ENCODE measurements around the gene AKR1B1. TPM values are rescaled to one million over a fixed set of nuclear protein-coding genes. Genes with fewer than 3 reads are reported as not detected.

The AKR1B1 gene
- total and polyA plus RNA-seq, 2 of the 13 experiments (the other 11 are each of a cell fraction or from before 2014, with no cell fraction given) = 89.9 to 133 TPM

DNA sequence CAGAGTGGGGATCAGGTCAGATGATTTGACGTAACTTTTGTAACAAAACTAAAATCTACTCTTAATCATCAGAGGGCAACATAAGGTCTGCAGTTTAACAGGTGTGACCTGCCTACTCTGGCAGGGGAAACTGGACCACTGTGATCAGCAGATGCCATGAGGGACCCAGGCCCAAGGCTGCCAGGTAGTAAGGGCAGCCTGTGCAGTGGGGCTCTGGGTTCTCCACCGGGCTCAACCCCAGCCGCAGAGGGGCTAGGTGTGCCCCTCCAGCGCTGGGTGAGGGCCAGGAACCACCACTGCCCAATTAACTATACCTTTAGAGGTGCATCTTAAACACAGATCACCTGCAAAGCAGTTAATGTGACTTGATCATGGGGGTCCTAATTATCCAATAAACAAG is 17.6 kb downstream of the AKR1B1 start:
- Histone ChIP-seq H3K4me1 (ENCODE audit: insufficient read depth, low read length) (no peaks in the 10 kb centered on the region), H3K9me3 (ENCODE audit: low read length) (no peaks in the 10 kb centered on the region), H3K4me2 (ENCODE audit: low read depth, low read length) (no peak overlapping the region), H3K27ac (ENCODE audit: extremely low read length, insufficient read depth, low read length) (no peak overlapping the region), H4K20me1 (ENCODE audit: insufficient read depth, low read length) (no peaks in the 10 kb centered on the region), H3K79me2 (ENCODE audit: insufficient read depth, low read length) (no peaks in the 10 kb centered on the region), H3K4me3 (replicated peaks in 1 of 3; ENCODE audit: insufficient read depth in 1 of 3, low read depth in 2 of 3, low read length in 3 of 3) (no peak overlapping the region), H3K27me3 (ENCODE audit: control insufficient read depth in 1 of 2, insufficient read depth in 2 of 2, low read length in 2 of 2) (no peaks in the 10 kb centered on the region), H2AFZ (ENCODE audit: low read length) (no peak overlapping the region), H3K36me3 (replicated peaks in 1 of 2; ENCODE audit: control insufficient read depth in 1 of 2, insufficient read depth in 2 of 2, low read length in 2 of 2) (peaks cover 15 to 44% of the 10 kb centered on the region in 2 experiments), H3K9ac (ENCODE audit: insufficient read depth, low read depth, low read length) (no peak overlapping the region)
- CTCF ChIA-PET (ENCODE audit: low intra/inter-chr PET ratio, low total read pairs) = no interaction called here
- POLR2A ChIA-PET = no interaction called here
- in situ Hi-C loops (cut with HindIII; ENCODE audit: extremely low pct_ligation_motif_present, low pct_unique_long_range_greater_than_20kb) = no loop called here
- 91% methylated on average over 4 of the region's 4 CpGs for WGBS (ENCODE audit: low lambda C conversion rate)
- no peak for DNase-seq (ENCODE audit: low spot score)
- BruUV-seq (replicated peaks) = no TSS peak
- FAIRE-seq = no peak
- intact Hi-C loops (cut with micrococcal nuclease; ENCODE audit: unreplicated experiment) = no loop called here
- TF ChIP-seq ZFYVE20 (CRISPR knock-in tag; IDR thresholded peaks at IDR 0.05; ENCODE audit: borderline replicate concordance, low read depth) = no peak
- TF ChIP-seq, protein P1, sequence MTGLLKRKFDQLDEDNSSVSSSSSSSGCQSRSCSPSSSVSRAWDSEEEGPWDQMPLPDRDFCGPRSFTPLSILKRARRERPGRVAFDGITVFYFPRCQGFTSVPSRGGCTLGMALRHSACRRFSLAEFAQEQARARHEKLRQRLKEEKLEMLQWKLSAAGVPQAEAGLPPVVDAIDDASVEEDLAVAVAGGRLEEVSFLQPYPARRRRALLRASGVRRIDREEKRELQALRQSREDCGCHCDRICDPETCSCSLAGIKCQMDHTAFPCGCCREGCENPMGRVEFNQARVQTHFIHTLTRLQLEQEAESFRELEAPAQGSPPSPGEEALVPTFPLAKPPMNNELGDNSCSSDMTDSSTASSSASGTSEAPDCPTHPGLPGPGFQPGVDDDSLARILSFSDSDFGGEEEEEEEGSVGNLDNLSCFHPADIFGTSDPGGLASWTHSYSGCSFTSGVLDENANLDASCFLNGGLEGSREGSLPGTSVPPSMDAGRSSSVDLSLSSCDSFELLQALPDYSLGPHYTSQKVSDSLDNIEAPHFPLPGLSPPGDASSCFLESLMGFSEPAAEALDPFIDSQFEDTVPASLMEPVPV (CRISPR knock-in tag; IDR thresholded peaks at IDR 0.05) = no peak
- TF ChIP-seq, protein P2, sequence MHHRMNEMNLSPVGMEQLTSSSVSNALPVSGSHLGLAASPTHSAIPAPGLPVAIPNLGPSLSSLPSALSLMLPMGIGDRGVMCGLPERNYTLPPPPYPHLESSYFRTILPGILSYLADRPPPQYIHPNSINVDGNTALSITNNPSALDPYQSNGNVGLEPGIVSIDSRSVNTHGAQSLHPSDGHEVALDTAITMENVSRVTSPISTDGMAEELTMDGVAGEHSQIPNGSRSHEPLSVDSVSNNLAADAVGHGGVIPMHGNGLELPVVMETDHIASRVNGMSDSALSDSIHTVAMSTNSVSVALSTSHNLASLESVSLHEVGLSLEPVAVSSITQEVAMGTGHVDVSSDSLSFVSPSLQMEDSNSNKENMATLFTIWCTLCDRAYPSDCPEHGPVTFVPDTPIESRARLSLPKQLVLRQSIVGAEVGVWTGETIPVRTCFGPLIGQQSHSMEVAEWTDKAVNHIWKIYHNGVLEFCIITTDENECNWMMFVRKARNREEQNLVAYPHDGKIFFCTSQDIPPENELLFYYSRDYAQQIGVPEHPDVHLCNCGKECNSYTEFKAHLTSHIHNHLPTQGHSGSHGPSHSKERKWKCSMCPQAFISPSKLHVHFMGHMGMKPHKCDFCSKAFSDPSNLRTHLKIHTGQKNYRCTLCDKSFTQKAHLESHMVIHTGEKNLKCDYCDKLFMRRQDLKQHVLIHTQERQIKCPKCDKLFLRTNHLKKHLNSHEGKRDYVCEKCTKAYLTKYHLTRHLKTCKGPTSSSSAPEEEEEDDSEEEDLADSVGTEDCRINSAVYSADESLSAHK (CRISPR knock-in tag; IDR thresholded peaks at IDR 0.05; ENCODE audit: borderline replicate concordance) = no peak
- no peak for TF ChIP-seq ZNF788 (CRISPR knock-in tag; IDR thresholded peaks at IDR 0.05; ENCODE audit: borderline replicate concordance)
- TF ChIP-seq GABPB1 (CRISPR knock-in tag; IDR thresholded peaks at IDR 0.05) = no peak
- no peak for TF ChIP-seq MYC (CRISPR knock-in tag; IDR thresholded peaks at IDR 0.05; ENCODE audit: borderline replicate concordance)
- no peak for TF ChIP-seq ZSCAN22 (CRISPR knock-in tag; IDR thresholded peaks at IDR 0.05)
- TF ChIP-seq, protein P3, sequence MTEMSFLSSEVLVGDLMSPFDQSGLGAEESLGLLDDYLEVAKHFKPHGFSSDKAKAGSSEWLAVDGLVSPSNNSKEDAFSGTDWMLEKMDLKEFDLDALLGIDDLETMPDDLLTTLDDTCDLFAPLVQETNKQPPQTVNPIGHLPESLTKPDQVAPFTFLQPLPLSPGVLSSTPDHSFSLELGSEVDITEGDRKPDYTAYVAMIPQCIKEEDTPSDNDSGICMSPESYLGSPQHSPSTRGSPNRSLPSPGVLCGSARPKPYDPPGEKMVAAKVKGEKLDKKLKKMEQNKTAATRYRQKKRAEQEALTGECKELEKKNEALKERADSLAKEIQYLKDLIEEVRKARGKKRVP (CRISPR knock-in tag; IDR thresholded peaks at IDR 0.05) = no peak
- no peak for TF ChIP-seq NFYC (CRISPR knock-in tag; IDR thresholded peaks at IDR 0.05)
- no peak for TF ChIP-seq PLRG1 (conservative IDR thresholded peaks at IDR 0.05)
- TF ChIP-seq CBFB (CRISPR knock-in tag; IDR thresholded peaks at IDR 0.05) = no peak
- TF ChIP-seq, protein P4, sequence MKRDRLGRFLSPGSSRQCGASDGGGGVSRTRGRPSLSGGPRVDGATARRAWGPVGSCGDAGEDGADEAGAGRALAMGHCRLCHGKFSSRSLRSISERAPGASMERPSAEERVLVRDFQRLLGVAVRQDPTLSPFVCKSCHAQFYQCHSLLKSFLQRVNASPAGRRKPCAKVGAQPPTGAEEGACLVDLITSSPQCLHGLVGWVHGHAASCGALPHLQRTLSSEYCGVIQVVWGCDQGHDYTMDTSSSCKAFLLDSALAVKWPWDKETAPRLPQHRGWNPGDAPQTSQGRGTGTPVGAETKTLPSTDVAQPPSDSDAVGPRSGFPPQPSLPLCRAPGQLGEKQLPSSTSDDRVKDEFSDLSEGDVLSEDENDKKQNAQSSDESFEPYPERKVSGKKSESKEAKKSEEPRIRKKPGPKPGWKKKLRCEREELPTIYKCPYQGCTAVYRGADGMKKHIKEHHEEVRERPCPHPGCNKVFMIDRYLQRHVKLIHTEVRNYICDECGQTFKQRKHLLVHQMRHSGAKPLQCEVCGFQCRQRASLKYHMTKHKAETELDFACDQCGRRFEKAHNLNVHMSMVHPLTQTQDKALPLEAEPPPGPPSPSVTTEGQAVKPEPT (CRISPR knock-in tag; IDR thresholded peaks at IDR 0.05; ENCODE audit: low read depth) = no peak
- no peak for TF ChIP-seq ZNF33B (CRISPR knock-in tag; IDR thresholded peaks at IDR 0.05)
- ATAC-seq = no peak

All from HepG2 (cell line).